Astrocyte of the hippocampus (primary cell): Measurements from ENCODE around the gene RAB3B.
"Not testable (repeated sequence)": the region's sequence is repeated elsewhere in the genome, so short reads cannot be mapped to it uniquely, and the experiment has no call there.

Experiments used
- DNase-seq: peaks from one replicate; pipeline ENCODE4 v3.0.0; 2011; ENCODE audit warnings: low read depth, low spot score

Gene RAB3B

GRCh38 chr1:51989582-51990477, 670 bp downstream of the RAB3B start:
- no peak for DNase-seq

DNA sequence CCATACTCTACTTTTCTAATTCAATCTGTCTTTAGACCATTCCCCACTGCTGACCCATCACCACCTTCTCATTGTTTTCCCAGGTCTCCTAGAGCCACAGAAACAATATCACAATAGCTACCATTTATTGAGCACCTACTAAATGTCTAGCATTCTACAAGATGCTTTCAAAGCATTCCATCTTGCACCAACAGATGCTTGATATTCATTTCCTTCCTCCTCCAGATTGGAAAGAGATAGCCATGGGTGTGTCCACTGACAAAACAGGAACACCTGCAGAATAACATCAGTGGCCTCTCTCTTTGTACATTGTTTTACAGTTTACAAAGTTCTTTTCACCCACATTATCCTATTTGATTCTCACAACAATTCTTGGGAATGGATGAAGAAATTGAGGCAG, 2.2 kb downstream of the RAB3B start:
- no peak for DNase-seq

GRCh38 chr1:51986718-51987117, 3.8 kb downstream of the RAB3B start:
- no peak for DNase-seq

- no peak for DNase-seq
Measured at GRCh38 chr1:51982161-51982560, 8.3 kb downstream of the RAB3B start.

GRCh38 chr1:51981555-51981954, 8.9 kb downstream of the RAB3B start:
- no peak for DNase-seq

DNA sequence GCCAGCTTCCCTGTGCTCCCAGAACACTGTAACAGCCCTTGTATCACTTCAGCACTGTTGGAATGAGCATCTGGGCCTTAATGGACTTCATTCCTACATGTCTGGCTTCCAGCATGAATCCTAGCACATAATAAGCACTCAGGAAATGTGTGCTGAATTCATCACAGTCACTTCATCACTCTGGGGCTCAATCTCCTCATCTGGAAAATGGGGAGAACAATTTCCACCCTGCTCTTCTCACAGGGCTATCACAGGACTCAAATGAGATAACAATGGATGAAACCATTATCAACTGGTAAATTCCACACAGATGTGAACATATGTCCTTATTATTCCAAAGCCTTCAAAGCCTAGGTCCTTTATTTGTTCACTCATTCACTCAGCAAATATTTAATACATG, 12.4 kb downstream of the RAB3B start:
- no peak for DNase-seq

- no peak for DNase-seq
Measured at GRCh38 chr1:51976846-51977602, 13.5 kb downstream of the RAB3B start.

GRCh38 chr1:51973587-51974474, 16.7 kb downstream of the RAB3B start:
- peak; percentile 14 for DNase-seq

DNA sequence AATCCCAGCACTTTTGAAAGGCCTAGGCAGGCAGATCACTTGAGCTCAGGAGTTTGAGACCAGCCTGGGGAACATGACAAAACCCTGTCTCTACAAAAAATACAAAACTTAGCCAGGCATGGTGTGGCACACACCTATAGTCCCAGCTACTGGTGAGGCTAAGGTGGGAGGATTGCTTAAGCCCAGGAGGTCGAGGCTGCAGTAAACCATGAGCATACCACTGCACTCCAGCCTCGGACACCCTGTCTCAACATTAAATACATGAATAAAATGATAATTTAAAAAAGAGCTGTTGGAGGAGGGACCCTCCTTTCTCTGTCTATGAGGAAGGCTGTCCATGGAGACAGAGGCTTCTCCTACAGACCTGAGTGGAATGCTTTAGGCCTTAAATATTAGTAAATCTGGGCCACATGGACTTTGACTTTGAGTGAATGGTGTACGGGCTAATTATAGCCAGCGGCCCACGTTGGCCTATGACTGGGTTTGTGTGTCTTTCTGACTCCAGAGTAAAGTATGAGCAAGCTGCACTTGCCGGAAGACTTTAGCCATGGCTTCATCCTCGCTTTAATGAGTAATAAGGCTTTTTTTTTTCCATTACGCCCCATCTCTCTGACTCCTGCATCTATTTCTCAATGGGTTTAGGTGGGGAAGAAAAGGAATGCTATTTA, 21.3 kb downstream of the RAB3B start:
- DNase-seq: peak; percentile 75

GRCh38 chr1:51968632-51969031, 21.9 kb downstream of the RAB3B start:
- DNase-seq: no peak

DNA sequence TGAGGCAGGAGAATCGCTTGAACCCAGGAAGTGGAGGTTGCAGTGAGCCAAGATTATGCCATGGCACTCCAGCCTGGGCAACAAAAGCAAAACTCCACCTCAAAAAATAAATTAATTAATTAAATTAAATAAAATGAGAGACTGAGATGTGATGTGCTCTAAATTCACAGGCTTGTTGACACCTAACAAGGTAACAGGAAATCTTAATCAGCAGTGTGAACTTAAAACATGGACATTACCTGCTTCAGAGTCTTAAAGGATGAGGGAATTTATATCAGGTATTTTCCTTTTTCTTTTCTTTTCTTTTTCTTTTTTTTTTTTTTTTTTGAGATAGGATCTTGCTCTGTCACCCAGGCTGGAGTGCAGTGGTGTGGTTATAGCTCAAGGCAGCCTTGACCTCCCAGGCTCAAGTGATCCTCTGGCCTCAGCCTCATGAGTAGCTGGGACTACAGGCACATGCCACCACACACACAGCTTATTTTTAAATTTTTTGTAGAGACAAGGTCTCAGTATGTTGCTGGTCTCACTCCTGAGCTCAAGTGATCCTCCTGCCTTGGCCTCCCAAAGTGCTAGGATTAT, 23.2 kb downstream of the RAB3B start:
- not testable (repeated sequence) for DNase-seq

GRCh38 chr1:51966559-51966958, 23.9 kb downstream of the RAB3B start:
- no peak for DNase-seq

DNA sequence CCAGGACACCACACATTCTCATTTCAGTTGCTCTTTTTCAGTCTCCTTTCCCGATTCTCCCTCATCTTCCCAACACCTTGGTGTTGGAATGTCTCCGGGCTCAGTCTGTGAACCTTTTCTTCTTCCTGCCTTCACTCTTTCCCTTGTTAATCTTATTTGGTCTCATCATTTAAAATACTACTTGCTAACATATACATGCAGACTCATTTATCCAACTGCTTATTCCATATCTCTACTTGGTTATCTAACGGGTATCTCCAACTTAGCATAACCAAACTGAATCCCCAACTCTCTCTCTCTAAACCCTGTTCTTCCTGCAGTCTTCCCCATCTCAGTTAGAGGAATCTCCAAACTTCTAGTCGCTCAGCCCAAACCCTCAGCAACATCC, 26.2 kb downstream of the RAB3B start:
- DNase-seq: no peak

DNA sequence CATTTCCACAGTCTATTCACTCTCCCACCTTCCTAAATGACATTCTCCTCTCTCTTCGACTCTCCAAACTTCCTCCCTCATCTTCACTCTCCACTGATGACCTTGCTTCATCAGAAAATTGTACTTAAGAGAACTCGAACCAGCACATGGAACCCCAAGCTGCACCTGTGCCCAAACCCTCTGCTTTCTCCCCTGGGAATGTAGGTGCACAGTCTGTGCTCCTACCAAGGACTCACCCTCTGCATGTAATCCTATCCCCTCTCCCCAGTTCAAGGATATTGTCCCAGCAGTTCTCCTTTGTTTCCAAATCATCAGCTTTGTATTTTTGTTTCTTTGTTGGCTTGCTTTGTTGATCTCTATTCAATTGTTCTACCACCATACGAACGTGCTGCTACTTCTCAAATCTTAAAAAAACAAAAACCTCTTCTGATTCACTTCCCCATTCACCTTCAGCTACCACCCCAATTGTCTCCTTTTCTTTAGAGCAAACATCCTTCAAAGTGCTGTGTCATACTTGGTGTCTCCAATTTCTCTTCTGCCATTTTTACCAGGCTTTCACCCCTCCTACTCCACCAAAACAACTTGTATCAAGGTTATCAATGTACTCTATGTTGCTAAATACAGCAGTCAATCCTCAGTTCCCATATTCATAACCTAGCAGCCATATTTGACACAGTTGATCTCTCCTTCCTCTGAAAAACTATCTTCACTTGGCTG, 26.8 kb downstream of the RAB3B start:
- DNase-seq: no peak

- DNase-seq: no peak
Measured at GRCh38 chr1:51962486-51963356, 27.8 kb downstream of the RAB3B start.

GRCh38 chr1:51961954-51962353, 28.5 kb downstream of the RAB3B start:
- DNase-seq: no peak

DNA sequence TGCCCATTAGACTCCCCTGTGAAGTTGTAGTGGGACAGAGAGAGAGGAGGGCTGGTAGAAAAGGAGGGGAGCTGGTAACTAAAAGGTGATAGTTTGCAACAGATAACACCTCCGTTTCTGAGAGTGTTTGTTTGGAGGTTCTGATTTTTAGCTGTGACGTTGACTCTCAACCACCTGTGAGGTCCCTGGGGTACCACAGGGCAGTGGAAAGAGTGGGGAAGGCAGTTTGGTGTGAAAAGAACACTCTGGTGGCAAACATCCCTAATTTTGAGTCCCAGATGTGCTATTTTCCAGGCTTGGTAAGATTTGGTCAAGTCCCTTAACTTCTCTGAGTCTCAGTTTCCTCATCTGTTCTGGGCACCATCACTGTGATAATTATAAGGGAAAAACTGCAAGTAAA, 29.3 kb downstream of the RAB3B start:
- DNase-seq: no peak

- no peak for DNase-seq
Measured at GRCh38 chr1:51960262-51960661, 30.2 kb downstream of the RAB3B start.

- DNase-seq: no peak
Measured at GRCh38 chr1:51958824-51959223, 31.7 kb downstream of the RAB3B start.
